ENCODE data around the gene FARSB.

The FARSB gene

DNA sequence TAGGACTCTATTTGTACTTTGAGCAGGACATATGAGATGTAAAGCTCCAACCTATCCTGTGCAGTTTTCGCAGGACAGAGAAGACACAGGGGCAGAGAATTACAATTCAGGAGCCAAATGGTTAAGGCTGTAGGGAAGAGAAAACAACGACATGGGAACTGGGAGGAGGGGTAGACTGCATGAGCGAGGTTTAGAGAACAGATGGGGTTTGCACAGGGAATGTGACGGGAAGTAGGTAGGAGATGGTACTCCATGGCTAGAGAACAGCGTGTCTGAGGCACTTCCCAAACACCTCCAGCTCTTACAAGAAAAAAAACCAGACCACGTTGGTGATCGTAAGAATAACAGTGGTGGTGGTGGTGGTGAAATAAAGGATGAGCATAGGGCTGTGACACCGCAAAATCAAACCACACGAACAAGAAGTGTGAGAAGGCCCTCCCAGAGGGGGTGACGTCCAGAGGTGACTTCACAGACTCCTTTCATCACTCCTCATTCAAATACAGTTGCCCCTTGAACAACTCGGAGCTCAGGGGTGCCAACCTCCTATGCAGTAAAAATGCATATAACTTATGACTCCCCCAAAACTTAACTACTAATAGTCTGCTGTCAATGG, 92.7 kb downstream of the FARSB start:
- DNase-seq (ENCODE audit: extremely low spot score), result no peak
- CTCF ChIA-PET, result interaction anchor here (2.0 kb wide), 1 partner anchor 245 kb away, joined by 5 read pairs; no protein-coding TSS in a partner anchor
- no peak for TF ChIP-seq TARDBP (IDR thresholded peaks at IDR 0.05)
- TF ChIP-seq ELF4 (IDR thresholded peaks at IDR 0.05), result no peak
- no peak for TF ChIP-seq L3MBTL2 (conservative IDR thresholded peaks at IDR 0.05)
- no peak for TF ChIP-seq HDGF (IDR thresholded peaks at IDR 0.05; ENCODE audit: borderline replicate concordance)
- no peak for TF ChIP-seq BHLHE40 (IDR thresholded peaks at IDR 0.05; ENCODE audit: borderline replicate concordance)
- TF ChIP-seq, protein P1, sequence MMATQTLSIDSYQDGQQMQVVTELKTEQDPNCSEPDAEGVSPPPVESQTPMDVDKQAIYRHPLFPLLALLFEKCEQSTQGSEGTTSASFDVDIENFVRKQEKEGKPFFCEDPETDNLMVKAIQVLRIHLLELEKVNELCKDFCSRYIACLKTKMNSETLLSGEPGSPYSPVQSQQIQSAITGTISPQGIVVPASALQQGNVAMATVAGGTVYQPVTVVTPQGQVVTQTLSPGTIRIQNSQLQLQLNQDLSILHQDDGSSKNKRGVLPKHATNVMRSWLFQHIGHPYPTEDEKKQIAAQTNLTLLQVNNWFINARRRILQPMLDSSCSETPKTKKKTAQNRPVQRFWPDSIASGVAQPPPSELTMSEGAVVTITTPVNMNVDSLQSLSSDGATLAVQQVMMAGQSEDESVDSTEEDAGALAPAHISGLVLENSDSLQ (IDR thresholded peaks at IDR 0.05), result no peak
- TF ChIP-seq NFRKB (IDR thresholded peaks at IDR 0.05), result no peak
- TF ChIP-seq ZNF384 (IDR thresholded peaks at IDR 0.05), result no peak
- POLR2A ChIA-PET, result no interaction called here

DNA sequence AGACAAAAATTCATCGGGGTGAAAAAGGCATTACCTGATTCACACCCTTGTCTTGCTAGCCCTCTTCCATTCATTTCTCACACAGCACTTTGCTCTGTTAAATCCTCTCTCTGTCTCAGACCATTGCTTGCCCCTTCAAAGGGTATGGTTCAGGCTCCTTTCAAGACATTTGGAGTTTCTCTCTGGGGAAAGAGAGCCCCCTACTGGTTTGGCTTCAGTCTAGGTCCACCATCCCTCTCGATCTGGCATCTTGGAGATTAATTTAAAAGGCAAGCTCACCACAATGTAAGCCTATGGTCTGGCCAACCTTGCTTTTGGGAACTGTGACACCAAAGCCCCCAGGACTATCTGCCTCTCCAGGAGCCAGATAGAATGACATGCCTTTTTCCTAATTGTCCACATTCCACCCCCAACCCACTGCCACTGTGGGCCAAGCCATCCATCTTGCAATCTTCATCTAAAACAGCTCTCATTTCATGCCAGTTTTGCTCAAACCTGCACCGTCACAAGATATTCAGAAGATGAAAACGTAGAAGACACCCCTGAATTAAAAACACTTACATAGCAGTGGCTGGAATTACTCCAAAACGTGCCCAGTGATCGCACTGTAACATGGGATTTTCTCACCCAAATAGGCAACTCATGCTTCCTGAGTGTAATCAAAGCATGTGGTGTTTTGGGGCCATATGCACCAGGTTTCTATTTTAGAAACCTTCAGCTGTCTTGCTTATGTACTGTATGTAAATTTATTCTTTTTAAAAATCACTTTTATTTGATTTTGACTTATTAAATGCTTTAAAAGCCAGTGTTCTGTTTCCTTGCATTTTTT, 93.9 kb downstream of the FARSB start:
- DNase-seq (ENCODE audit: extremely low spot score), result peak; percentile 71
- ChIA-PET CTCF (interaction anchor here (0.6 to 2.2 kb wide), 14 partner anchors 9 to 538 kb away, joined by 3 to 14 read pairs (median 4); a partner anchor contains a TSS), POLR2A (interaction anchor here (0.8 to 1.0 kb wide), 2 partner anchors 240 to 244 kb away, joined by 4 read pairs; no protein-coding TSS in a partner anchor)
- no peak for TF ChIP-seq NFRKB (IDR thresholded peaks at IDR 0.05)
- TF ChIP-seq ZNF384 (IDR thresholded peaks at IDR 0.05), result no peak
- TF ChIP-seq L3MBTL2 (conservative IDR thresholded peaks at IDR 0.05), result no peak
- no peak for TF ChIP-seq BHLHE40 (IDR thresholded peaks at IDR 0.05; ENCODE audit: borderline replicate concordance)
- no peak for TF ChIP-seq FOXM1 (IDR thresholded peaks at IDR 0.05; ENCODE audit: borderline replicate concordance)
- no peak for TF ChIP-seq ARNT (IDR thresholded peaks at IDR 0.05)
- TF ChIP-seq CTBP1 (IDR thresholded peaks at IDR 0.05; ENCODE audit: borderline replicate concordance), result no peak
- no peak for TF ChIP-seq SUZ12 (IDR thresholded peaks at IDR 0.05)
- TF ChIP-seq TARDBP (IDR thresholded peaks at IDR 0.05), result no peak

DNA sequence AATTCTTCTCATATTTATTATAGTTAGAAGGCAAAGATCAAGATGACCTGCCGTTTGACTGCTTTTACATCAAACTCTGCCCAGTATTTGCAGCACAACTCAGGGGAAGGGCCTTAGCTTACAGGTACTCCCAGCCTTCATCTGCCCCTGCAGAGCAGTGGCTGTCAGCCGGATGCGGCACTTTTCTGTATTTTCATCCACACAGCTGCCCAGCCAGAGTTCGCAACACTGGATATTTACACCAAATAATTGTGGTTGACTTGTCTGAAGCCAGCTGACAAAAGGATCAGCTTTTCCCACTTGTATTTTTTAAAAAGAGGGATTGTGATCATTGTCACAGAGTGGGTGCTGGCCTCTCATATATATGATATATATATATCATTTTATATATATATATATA, 94.7 kb downstream of the FARSB start:
- no peak for TF ChIP-seq ELF4 (IDR thresholded peaks at IDR 0.05)
- no peak for TF ChIP-seq ARNT (IDR thresholded peaks at IDR 0.05)
- TF ChIP-seq SUZ12 (IDR thresholded peaks at IDR 0.05), result no peak
- TF ChIP-seq, protein P1 (IDR thresholded peaks at IDR 0.05), result no peak
- TF ChIP-seq SP1 (IDR thresholded peaks at IDR 0.05), result no peak
- TF ChIP-seq LEF1 (IDR thresholded peaks at IDR 0.05; ENCODE audit: borderline replicate concordance), result no peak
- TF ChIP-seq FOXM1 (IDR thresholded peaks at IDR 0.05; ENCODE audit: borderline replicate concordance), result no peak
- TF ChIP-seq ZNF384 (IDR thresholded peaks at IDR 0.05), result no peak
- no peak for DNase-seq (ENCODE audit: extremely low spot score)
- ChIA-PET CTCF (interaction anchor here (0.7 to 2.2 kb wide), 7 partner anchors 19 to 537 kb away, joined by 3 to 14 read pairs (median 3); no protein-coding TSS in a partner anchor), POLR2A (no interaction called here)

DNA sequence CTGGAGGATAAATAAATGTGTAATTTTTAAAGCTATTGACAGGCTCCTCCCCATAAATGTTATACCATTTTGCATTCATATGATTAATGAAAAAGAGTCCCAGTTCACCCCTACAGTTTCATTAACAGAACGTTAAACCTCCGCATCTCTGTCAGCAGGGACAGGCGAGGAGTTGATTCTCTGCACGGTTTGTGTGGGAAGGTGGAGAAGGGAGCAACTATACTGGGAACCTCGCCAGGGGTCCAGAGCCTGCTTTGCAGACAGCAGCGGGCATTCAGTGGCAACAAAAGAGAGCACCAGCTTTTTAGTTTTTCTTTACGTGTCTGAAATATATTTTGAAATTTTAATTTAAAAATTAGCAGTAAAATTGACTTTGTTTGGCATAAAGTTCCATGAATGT, 101.4 kb downstream of the FARSB start:
- TF ChIP-seq HDGF (IDR thresholded peaks at IDR 0.05; ENCODE audit: borderline replicate concordance), result no peak
- TF ChIP-seq LEF1 (IDR thresholded peaks at IDR 0.05; ENCODE audit: borderline replicate concordance), result no peak
- TF ChIP-seq SUZ12 (IDR thresholded peaks at IDR 0.05), result no peak
- TF ChIP-seq FOXA1 (IDR thresholded peaks at IDR 0.05), result no peak
- TF ChIP-seq TARDBP (IDR thresholded peaks at IDR 0.05), result no peak
- TF ChIP-seq, protein P1 (IDR thresholded peaks at IDR 0.05), result no peak
- TF ChIP-seq ARNT (IDR thresholded peaks at IDR 0.05), result no peak
- TF ChIP-seq L3MBTL2 (conservative IDR thresholded peaks at IDR 0.05), result no peak
- no peak for TF ChIP-seq BHLHE40 (IDR thresholded peaks at IDR 0.05; ENCODE audit: borderline replicate concordance)
- no peak for TF ChIP-seq ZNF384 (IDR thresholded peaks at IDR 0.05)
- TF ChIP-seq FOXK2 (IDR thresholded peaks at IDR 0.05), result no peak
- no peak for TF ChIP-seq NFRKB (IDR thresholded peaks at IDR 0.05)
- TF ChIP-seq ELF4 (IDR thresholded peaks at IDR 0.05), result no peak
- TF ChIP-seq FOXM1 (IDR thresholded peaks at IDR 0.05; ENCODE audit: borderline replicate concordance), result no peak
- TF ChIP-seq CTBP1 (IDR thresholded peaks at IDR 0.05; ENCODE audit: borderline replicate concordance), result no peak
- TF ChIP-seq SP1 (IDR thresholded peaks at IDR 0.05), result no peak
- ChIA-PET POLR2A (no interaction called here), CTCF (no interaction called here)
- DNase-seq (ENCODE audit: extremely low spot score), result no peak

DNA sequence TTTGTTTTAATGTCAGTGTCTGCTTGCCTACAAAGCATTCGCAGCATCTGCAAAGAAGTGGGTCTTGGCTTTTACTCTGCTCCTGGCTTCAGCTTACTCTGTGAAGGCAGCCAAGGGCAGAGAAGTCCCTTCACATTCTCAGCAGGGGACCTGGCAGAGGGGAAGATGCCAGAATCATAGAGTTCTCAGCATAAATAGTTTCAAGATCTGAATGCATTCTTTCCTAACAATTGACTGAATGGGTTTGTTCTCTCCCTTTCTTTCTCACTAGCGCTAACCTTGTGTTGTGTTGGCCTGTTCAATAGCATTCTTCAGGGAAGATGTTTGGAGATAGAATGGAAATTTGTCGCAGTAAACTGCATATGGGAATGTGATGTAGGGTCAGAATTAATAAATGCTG, 106.9 kb downstream of the FARSB start:
- ChIA-PET CTCF (interaction anchor here (1.1 kb wide), 1 partner anchor 524 kb away, joined by 3 read pairs; no protein-coding TSS in a partner anchor), POLR2A (no interaction called here)
- TF ChIP-seq LEF1 (IDR thresholded peaks at IDR 0.05; ENCODE audit: borderline replicate concordance), result no peak
- TF ChIP-seq FOXK2 (IDR thresholded peaks at IDR 0.05), result no peak
- no peak for TF ChIP-seq NFRKB (IDR thresholded peaks at IDR 0.05)
- no peak for TF ChIP-seq SP1 (IDR thresholded peaks at IDR 0.05)
- TF ChIP-seq, protein P1 (IDR thresholded peaks at IDR 0.05), result no peak
- no peak for TF ChIP-seq ARNT (IDR thresholded peaks at IDR 0.05)
- TF ChIP-seq BHLHE40 (IDR thresholded peaks at IDR 0.05; ENCODE audit: borderline replicate concordance), result no peak
- no peak for TF ChIP-seq FOXA1 (IDR thresholded peaks at IDR 0.05)
- TF ChIP-seq L3MBTL2 (conservative IDR thresholded peaks at IDR 0.05), result no peak
- no peak for TF ChIP-seq ELF4 (IDR thresholded peaks at IDR 0.05)
- TF ChIP-seq ZNF384 (IDR thresholded peaks at IDR 0.05), result no peak
- no peak for TF ChIP-seq FOXM1 (IDR thresholded peaks at IDR 0.05; ENCODE audit: borderline replicate concordance)
- no peak for TF ChIP-seq TARDBP (IDR thresholded peaks at IDR 0.05)
- no peak for TF ChIP-seq CTBP1 (IDR thresholded peaks at IDR 0.05; ENCODE audit: borderline replicate concordance)
- no peak for TF ChIP-seq SUZ12 (IDR thresholded peaks at IDR 0.05)
- no peak for TF ChIP-seq HDGF (IDR thresholded peaks at IDR 0.05; ENCODE audit: borderline replicate concordance)
- no peak for DNase-seq (ENCODE audit: extremely low spot score)
